IPS-15b (cell line): ENCODE results near the gene KCNF1.

Source experiments
- H3K27me3 ChIP-seq: one replicate; pipeline ENCODE4 v1.6.1; 2013; ENCODE audit warnings: low read length; ENCODE audit not compliant: control insufficient read depth, insufficient read depth
- H3K36me3 ChIP-seq: one replicate; pipeline ENCODE4 v1.6.1; 2013; ENCODE audit warnings: low read length; ENCODE audit not compliant: control insufficient read depth, insufficient read depth
- H3K4me1 ChIP-seq: one replicate; pipeline ENCODE4 v1.6.1; 2013; ENCODE audit warnings: mild to moderate bottlenecking, low read length; ENCODE audit not compliant: control insufficient read depth, insufficient read depth
- H3K4me3 ChIP-seq: one replicate; pipeline ENCODE4 v1.5.1; 2013; ENCODE audit warnings: low read depth, low read length
- H3K9ac ChIP-seq: one replicate; pipeline ENCODE4 v1.6.1; 2013; ENCODE audit warnings: low read depth, mild to moderate bottlenecking, low read length
- H3K9me3 ChIP-seq: one replicate; pipeline ENCODE4 v1.6.1; 2013; ENCODE audit warnings: mild to moderate bottlenecking, low read length; ENCODE audit not compliant: control insufficient read depth, insufficient read depth

The KCNF1 gene

DNA sequence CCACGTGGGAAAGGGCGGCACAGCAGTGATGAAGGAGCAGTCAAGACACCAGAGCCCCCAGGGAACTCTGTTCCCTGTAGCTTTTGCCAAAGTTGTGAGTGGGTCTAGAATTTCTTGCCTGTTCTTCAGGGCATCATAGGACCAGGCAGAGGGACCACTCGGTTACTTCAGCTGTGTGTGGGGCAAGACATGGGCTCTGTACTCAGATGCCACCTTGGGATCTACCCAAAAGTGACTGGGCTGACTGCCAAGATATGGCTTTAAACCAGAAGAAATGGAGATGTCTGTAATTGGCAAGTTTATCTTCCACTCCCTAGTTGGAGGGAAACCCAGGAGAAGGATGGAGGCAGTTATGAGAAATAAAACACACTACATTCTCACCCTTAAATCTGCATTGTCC lies 29.6 kb downstream of the KCNF1 start:
- Histone ChIP-seq H3K4me1 (no peaks in the 10 kb centered on the region), H3K9ac (no peak overlapping the region), H3K4me3 (no peak overlapping the region), H3K36me3 (no peaks in the 10 kb centered on the region), H3K9me3 (no peaks in the 10 kb centered on the region), H3K27me3 (no peaks in the 10 kb centered on the region)

DNA sequence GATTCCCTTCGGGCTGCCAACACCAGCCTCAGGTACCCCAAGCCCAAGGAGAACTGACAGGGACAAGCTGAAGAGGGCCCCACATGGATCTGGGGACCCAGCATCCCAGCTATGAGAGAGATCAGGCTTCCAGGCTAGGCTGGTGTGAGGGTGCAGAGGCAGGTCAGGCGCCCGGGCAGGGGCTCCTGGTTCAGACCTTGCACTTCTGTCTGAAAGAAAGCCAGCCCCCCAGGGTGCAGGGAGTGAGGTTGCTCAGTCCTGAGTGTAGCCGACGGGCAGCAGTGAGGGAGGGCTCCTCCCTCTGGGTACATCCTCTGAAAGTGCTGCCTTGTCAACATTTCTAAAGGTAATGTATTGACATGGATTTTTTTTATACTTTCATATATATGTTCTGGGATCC lies 33.1 kb downstream of the KCNF1 start:
- Histone ChIP-seq H3K4me1 (no peaks in the 10 kb centered on the region), H3K27me3 (no peaks in the 10 kb centered on the region), H3K36me3 (no peaks in the 10 kb centered on the region)

DNA sequence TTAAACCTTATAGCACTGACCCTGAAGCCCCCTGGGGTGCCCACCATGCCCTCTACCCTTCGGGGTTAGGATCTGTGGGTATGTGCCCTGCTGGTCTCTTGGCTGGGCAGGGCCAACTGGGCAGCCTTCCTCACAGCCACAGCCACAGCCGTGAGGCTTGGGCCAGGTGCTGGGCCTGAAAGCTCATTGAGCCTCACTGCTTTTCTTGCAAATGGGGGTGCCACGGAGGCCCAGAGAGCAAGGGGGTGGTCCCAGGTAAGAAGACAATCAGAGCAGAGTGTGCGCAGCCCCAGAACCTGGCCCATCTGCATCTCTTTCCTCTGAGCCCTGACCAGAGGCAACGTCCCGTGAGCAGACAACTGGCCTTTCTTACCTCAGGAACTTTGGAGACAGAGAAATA lies 34.7 kb downstream of the KCNF1 start:
- H3K27me3 ChIP-seq = no peaks in the 10 kb centered on the region
- no peak overlapping the region for H3K9ac ChIP-seq
- no peak overlapping the region for H3K4me3 ChIP-seq
- H3K36me3 ChIP-seq = no peaks in the 10 kb centered on the region
- H3K9me3 ChIP-seq = no peaks in the 10 kb centered on the region
- H3K4me1 ChIP-seq = no peaks in the 10 kb centered on the region

More for the DNA sequence above, 33.1 kb downstream of the KCNF1 start:
- H3K9me3 ChIP-seq = no peaks in the 10 kb centered on the region
- H3K4me3 ChIP-seq = no peak overlapping the region
- no peak overlapping the region for H3K9ac ChIP-seq

DNA sequence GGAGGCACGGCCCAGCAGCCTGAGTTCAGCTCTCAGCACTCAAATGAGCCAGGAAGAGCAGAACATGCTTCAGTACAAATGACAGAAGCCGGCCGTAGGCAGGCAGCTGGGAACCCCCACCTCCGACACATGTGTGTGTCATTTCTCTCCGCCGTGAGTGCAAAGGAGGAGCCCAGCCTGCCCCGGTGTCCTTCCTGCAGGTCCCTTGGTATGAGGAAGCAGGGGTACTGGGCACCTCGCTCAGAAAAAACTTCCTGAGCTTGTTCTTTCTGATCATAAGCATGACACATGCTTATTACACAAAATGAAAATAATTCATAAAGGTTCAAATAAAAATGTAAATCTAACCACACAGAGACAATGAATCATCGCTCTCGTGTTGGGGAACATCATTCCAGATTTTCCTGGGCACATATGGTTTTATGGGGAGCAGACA lies 35.3 kb downstream of the KCNF1 start:
- H3K27me3 ChIP-seq = no peaks in the 10 kb centered on the region
- no peaks in the 10 kb centered on the region for H3K4me1 ChIP-seq
- no peaks in the 10 kb centered on the region for H3K9me3 ChIP-seq
- no peak overlapping the region for H3K9ac ChIP-seq
- no peaks in the 10 kb centered on the region for H3K36me3 ChIP-seq
- no peak overlapping the region for H3K4me3 ChIP-seq

DNA sequence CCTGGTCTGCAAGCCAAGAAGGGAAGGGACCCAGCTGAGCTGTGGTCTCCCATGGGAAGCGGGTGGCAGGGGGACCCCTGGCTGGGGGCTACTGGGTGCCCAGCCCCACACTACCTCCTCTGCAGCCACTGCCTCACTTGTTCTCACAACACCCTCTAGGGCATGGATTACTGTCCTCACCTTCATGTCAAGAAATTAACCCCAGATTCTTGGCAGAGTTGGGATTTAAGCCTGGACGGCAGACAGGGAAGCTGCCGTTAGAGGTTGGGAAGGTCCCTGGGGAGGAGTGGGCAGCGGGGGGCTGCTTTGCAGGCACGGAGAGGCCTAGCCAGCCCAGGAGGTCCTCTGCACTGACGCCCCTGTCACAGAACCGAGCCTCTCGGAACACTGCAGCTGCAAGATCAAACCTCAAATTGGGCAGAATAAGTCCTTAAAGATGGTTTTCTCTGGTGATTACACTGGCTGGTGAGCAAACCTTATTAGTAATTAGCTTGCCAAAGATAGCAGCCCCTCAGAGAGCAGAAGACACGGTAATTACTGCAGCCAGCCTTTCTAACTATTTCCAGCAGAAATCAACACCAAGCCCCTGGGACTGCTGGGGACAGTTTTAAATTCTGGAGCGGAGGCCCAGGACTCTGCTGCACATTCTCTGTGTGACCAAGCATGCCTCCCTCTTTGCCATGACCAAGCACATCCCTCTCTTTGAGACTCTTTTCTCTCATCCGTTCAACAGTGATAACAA lies 35.9 kb downstream of the KCNF1 start:
- H3K4me1 ChIP-seq = no peaks in the 10 kb centered on the region

DNA sequence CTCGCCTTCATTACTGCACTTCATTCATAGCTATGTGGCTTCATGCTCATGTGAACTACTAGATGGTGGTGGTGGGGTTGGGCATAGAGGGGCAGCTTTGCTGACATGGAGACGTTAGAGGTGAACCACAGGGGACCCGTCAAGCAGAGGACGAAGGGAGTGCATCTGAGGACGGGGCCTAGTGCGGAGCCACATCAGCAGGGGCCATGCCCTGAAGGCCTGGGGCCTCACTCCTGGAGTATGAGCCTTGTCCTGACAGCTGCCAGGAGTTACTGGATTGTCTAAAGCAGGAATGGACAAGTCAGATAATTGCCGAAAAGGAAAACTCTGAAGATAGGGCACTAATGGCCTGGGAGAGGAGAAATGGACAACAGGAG lies 36.4 kb downstream of the KCNF1 start:
- Histone ChIP-seq H3K9ac (no peak overlapping the region), H3K4me3 (no peak overlapping the region), H3K4me1 (no peaks in the 10 kb centered on the region), H3K27me3 (no peaks in the 10 kb centered on the region), H3K36me3 (no peaks in the 10 kb centered on the region), H3K9me3 (no peaks in the 10 kb centered on the region)

More for the DNA sequence above, 35.9 kb downstream of the KCNF1 start:
- H3K9me3 ChIP-seq = no peaks in the 10 kb centered on the region
- H3K27me3 ChIP-seq = no peaks in the 10 kb centered on the region
- no peaks in the 10 kb centered on the region for H3K36me3 ChIP-seq
- H3K9ac ChIP-seq = no peak overlapping the region
- no peak overlapping the region for H3K4me3 ChIP-seq

DNA sequence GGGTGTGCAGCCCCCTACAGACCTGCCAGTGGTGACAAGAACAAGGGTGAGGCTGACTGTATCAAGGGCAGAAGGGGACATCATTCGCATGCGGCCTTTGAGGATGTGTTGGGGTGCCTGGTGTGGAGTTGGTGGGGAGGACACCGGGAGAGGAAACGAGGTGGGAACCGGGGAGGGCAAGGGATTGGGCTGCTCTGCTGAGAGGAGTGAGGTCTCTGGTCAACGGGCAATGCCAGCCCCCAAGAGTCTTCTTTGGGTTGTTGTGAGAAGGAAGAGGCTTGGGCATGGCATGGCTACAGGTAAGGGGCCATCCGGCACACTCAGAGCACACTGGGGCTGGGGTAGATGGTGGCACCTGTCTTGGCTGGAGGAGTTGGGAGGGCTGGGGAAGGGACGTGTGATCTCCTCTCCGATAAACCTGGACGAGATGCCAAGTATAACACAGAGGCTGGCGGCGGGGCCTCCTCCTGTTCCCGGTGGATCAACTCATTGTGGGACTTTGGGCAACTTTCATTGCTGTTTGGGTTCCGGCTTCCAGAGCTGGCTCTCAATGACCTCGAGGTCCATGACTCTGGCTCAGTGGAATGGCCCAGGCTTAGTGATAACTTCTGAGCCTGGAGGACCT lies 37.0 kb downstream of the KCNF1 start:
- H3K36me3 ChIP-seq = no peaks in the 10 kb centered on the region
- no peak overlapping the region for H3K9ac ChIP-seq
- no peaks in the 10 kb centered on the region for H3K9me3 ChIP-seq
- no peak overlapping the region for H3K4me3 ChIP-seq
- H3K27me3 ChIP-seq = no peaks in the 10 kb centered on the region
- no peaks in the 10 kb centered on the region for H3K4me1 ChIP-seq

DNA sequence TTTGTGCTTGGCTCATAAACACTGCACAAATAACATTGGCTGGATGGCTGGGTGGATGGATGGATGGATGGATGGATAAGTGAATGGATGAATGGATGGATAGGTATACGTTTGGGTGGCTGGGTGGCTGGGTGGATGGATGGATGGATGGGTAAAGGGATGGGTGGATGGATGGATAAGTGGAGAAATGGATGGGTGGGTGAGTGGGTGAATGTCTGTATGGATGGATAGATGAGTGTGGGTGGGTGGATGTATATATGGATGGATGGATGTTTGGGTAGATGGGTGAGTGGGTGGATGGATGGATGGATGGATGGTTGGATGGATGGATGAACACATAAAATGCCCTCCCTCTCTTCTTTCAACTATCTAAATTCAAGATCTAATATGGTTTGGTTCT lies 38.1 kb downstream of the KCNF1 start:
- Histone ChIP-seq H3K4me3 (no peak overlapping the region), H3K36me3 (no peaks in the 10 kb centered on the region), H3K9me3 (no peaks in the 10 kb centered on the region), H3K27me3 (no peaks in the 10 kb centered on the region), H3K9ac (no peak overlapping the region), H3K4me1 (no peaks in the 10 kb centered on the region)

DNA sequence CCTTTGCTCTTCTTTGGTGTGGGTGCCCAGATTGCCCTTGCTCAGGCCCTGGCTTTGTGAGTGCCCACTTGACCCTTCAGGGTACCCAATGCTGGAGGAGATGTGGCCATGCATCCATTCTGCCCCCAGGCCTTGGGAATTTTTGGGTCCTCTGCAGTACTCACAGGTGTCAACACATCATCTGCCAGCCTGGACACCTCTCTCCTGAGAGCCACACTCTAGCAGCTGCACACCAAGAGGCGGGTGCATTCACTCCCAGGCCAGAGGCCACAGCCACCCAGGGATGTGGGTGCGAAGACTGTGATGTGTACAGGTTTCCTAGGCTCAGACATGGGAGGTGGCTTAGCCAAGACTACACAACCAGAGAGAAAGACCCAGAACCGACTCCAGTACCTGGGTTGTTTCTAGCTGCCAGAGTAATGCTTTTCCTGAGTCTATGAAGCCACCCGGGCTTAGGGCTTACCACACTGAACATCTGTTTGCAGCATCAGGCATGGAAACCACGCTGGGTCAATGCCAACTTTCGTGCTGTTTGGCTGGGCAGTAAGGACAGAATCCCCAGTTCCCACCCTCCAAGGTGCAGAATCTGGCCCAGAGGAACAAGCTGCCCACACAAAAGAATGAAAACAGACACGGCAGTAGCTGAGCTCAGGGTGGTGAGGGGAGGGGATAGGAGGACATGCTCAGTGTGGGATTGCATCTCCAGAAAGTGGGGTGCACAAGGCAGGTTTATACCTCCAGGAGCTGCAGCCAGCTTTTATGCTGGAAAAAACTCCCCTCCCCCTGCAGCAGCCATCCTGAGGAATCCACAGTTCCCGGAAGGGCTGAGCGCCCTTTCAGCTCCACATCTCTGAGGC lies 40.1 kb downstream of the KCNF1 start:
- Histone ChIP-seq H3K9me3 (no peaks in the 10 kb centered on the region), H3K9ac (no peak overlapping the region)

DNA sequence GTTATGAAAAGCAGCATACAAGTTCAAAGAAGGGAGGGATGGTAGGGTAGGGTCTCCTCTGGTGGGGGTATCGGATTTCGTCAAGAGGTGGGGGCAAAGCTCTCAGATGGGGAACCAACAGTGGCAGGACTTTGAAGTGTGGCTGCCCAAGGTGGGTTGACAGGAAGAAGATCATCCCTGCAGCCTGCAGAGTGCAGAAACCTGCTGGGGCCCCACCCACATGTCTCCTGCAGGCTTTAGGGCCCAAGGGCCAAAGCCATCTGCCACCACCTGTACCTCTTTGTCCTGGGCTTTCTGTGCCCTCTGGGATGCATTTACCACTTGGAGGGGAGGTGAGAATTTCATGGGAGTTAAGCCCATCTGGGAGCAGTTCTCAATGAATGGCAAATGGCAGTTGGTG lies 42.7 kb downstream of the KCNF1 start:
- Histone ChIP-seq H3K4me3 (no peak overlapping the region), H3K9me3 (no peaks in the 10 kb centered on the region), H3K27me3 (no peaks in the 10 kb centered on the region), H3K4me1 (no peaks in the 10 kb centered on the region), H3K9ac (no peak overlapping the region), H3K36me3 (no peaks in the 10 kb centered on the region)

More for the DNA sequence above, 40.1 kb downstream of the KCNF1 start:
- H3K4me1 ChIP-seq = no peaks in the 10 kb centered on the region
- no peaks in the 10 kb centered on the region for H3K36me3 ChIP-seq
- no peak overlapping the region for H3K4me3 ChIP-seq
- no peaks in the 10 kb centered on the region for H3K27me3 ChIP-seq

DNA sequence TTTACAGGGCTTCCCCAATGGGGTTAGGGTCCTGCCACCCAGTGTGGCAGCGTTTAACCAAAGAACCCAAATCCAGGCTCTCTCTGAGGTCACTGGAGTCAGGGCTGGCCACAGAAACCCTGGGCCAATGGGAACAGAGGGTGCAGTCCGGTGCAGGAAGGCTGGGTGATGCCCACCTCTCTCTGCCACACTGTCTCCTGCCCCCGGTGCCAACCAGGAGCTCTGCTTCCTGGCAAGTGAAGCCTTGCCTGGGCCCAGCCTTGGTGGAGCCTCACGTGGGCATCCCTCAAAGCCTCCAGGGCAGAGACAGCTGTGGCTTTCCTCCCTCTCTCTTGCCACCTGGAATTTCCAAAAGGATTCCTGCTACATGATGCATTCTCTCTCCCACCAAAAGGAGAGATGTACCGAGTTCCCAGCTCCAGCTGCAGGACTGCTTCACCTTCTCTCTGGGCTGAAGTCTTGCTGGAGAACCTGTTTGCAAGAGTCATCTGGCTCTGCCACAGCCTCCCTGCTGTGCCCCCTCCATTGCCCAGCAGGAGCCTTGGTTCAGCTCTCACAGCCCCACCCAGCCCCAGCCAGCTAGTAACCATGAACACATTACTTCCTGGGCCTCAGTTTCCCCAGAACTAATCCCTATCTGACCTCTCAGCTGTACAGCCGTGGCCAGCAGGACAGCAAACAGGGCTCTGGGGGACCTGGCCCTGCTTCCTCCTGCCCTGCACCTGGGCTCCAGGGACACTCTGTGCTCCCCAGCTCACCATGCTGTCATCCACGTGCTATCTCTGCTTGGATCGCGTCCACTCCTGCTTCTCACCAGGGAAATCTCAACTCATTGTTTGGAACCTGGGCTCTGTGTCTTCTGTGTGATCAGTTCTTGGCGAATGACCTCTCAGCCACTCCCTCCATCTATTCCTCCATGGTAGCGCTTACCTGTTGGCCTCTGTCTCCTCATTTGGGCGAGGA lies 43.4 kb downstream of the KCNF1 start:
- H3K4me3 ChIP-seq = no peak overlapping the region
- no peaks in the 10 kb centered on the region for H3K27me3 ChIP-seq
- H3K36me3 ChIP-seq = no peaks in the 10 kb centered on the region
- H3K9ac ChIP-seq = no peak overlapping the region
- no peaks in the 10 kb centered on the region for H3K9me3 ChIP-seq
- no peaks in the 10 kb centered on the region for H3K4me1 ChIP-seq
